Upper lobe of left lung (tissue), 4 donors: ENCODE data around the gene PLAAT5.

Experiments
- CTCF ChIP-seq, 6 experiments: fragments of 450-650 bp in 4 of 6; fragments of 200-600 bp in 2 of 6; sonication (generic) in 2 of 6; IDR thresholded peaks; one replicate each; pipeline ENCODE4 v1.5.1; 2016 to 2019; ENCODE audit warnings: antibody characterized with exemption in 6 of 6
- EP300 ChIP-seq, 4 donors: sonication (generic); formaldehyde crosslinking; IDR thresholded peaks; one replicate each; pipeline ENCODE4 v1.5.1; 2017; ENCODE audit warnings: antibody characterized with exemption in 4 of 4, control low read depth in 2 of 4
- POLR2A ChIP-seq, 4 donors: fragments of 450-650 bp; IDR thresholded peaks; one replicate each; pipeline ENCODE4 v1.5.1; 2016 to 2017; ENCODE audit warnings: antibody characterized with exemption in 4 of 4, mild to moderate bottlenecking in 2 of 4
- POLR2AphosphoS5 ChIP-seq, 2 donors: sonication (generic); formaldehyde crosslinking; IDR thresholded peaks; one replicate each; pipeline ENCODE4 v1.5.1; 2017; ENCODE audit warnings: antibody characterized with exemption in 2 of 2

DNA sequence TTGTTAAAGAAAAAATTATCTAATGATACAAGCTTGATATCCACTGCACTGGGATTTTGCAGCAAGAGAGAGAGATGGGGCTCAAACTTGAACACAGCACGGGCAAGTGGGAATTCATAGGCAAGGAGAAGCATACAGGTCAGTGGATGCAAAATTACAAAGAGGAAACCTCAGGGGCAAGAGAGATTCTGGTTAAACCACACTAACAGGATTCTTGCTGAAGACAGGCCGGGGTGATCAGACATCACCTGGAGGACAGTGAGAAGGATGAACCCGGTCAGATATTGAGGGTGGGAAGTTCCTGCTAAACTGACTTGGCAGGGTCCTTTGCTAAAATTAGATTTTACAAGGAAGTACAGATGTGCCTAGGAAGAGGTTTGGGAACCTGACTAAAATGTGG is 43.1 kb upstream of the PLAAT5 start:
- TF ChIP-seq CTCF (IDR thresholded peaks at IDR 0.05): no peak
- no peak for TF ChIP-seq EP300 (IDR thresholded peaks at IDR 0.05)
- no peak for TF ChIP-seq POLR2AphosphoS5 (IDR thresholded peaks at IDR 0.05)
- TF ChIP-seq POLR2A (IDR thresholded peaks at IDR 0.05): no peak
